ENCODE data around the gene TRIM39.

TRIM39 gene

GRCh38 chr6:30344191-30344867 is 17.6 kb downstream of the TRIM39 start:
- Histone ChIP-seq H3K27me3 (ENCODE audit: control insufficient read depth in 5 of 5, insufficient read depth in 4 of 5, low read length in 5 of 5) (no peaks in the 10 kb centered on the region), H3K4me1 (ENCODE audit: control insufficient read depth in 5 of 5, insufficient read depth in 5 of 5, low read length in 5 of 5) (peaks cover 0 to 12% (median 11%) of the 10 kb centered on the region in 5 donors), H3K4me3 (ENCODE audit: low read depth in 1 of 5, low read length in 5 of 5) (peak overlapping the region; percentile 36 to 90 (median 87)), H3K9me3 (ENCODE audit: control insufficient read depth in 5 of 5, low read length in 5 of 5) (no peaks in the 10 kb centered on the region), H3K9ac (ENCODE audit: low read length in 5 of 5) (peak overlapping the region in 4 of 5 donors; percentile 45 to 73 (median 70)), H3K27ac (ENCODE audit: low read depth, low read length) (peak overlapping the region; percentile 55), H3K36me3 (ENCODE audit: control insufficient read depth in 5 of 5, insufficient read depth in 5 of 5, low read length in 5 of 5) (peaks cover 10 to 44% (median 33%) of the 10 kb centered on the region in 5 donors)

- H3K27me3 ChIP-seq (ENCODE audit: control insufficient read depth in 5 of 5, insufficient read depth in 4 of 5, low read length in 5 of 5), result no peaks in the 10 kb centered on the region
These were observed 18.3 kb downstream of the TRIM39 start, which contains the start of gene RPP21 for GRCh38 chr6:30344868-30345671. TSS of gene RPP21 (plus strand) at chr6:30345156. CDS start at chr6:30345172, 16 bp downstream.

DNA sequence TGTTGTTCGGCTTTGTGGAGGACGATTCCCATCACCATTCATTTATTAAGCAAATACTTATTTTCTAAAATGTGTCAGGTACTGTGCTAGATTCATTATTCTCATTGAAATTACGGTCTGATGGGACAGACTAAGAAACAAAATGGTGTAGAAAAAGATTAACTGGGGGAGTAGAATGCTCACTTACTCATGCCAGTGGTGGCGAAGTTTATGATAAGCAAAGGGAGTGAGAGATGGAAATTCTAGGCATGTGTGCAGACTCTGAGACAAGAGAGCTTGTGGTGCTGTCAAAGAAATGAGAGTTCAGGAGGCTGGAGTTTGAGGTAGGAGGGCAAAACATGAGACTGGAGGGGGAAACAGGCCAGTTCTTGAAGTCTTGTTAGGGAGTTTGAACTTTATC is 19.1 kb downstream of the TRIM39 start:
- Histone ChIP-seq H3K9me3 (ENCODE audit: control insufficient read depth in 5 of 5, low read length in 5 of 5) (no peaks in the 10 kb centered on the region), H3K36me3 (ENCODE audit: control insufficient read depth in 5 of 5, insufficient read depth in 5 of 5, low read length in 5 of 5) (peaks cover 3 to 29% (median 20%) of the 10 kb centered on the region in 5 donors), H3K4me1 (ENCODE audit: control insufficient read depth in 5 of 5, insufficient read depth in 5 of 5, low read length in 5 of 5) (peaks cover 0 to 12% (median 11%) of the 10 kb centered on the region in 5 donors), H3K4me3 (ENCODE audit: low read depth in 1 of 5, low read length in 5 of 5) (peak overlapping the region in 4 of 5 donors; percentile 4 to 89 (median 84)), H3K27me3 (ENCODE audit: control insufficient read depth in 5 of 5, insufficient read depth in 4 of 5, low read length in 5 of 5) (no peaks in the 10 kb centered on the region), H3K9ac (ENCODE audit: low read length in 5 of 5) (peak overlapping the region in 3 of 5 donors; percentile 4 to 64 (median 52)), H3K27ac (ENCODE audit: low read depth, low read length) (no peak overlapping the region)

More at GRCh38 chr6:30344868-30345671, 18.3 kb downstream of the TRIM39 start, which contains the start of gene RPP21:
- Histone ChIP-seq H3K9ac (ENCODE audit: low read length in 5 of 5) (peak within 1 kb of the TSS in 4 of 5 donors; percentile 70 to 80 (median 72)), H3K4me1 (ENCODE audit: control insufficient read depth in 5 of 5, insufficient read depth in 5 of 5, low read length in 5 of 5) (peaks cover 0 to 12% (median 11%) of the 10 kb centered on the region in 5 donors), H3K9me3 (ENCODE audit: control insufficient read depth in 5 of 5, low read length in 5 of 5) (no peaks in the 10 kb centered on the region), H3K27ac (ENCODE audit: low read depth, low read length) (peak within 1 kb of the TSS; percentile 55), H3K4me3 (ENCODE audit: low read depth in 1 of 5, low read length in 5 of 5) (peak within 1 kb of the TSS; percentile 49 to 90 (median 87)), H3K36me3 (ENCODE audit: control insufficient read depth in 5 of 5, insufficient read depth in 5 of 5, low read length in 5 of 5) (peaks cover 8 to 37% (median 26%) of the 10 kb centered on the region in 5 donors)

DNA sequence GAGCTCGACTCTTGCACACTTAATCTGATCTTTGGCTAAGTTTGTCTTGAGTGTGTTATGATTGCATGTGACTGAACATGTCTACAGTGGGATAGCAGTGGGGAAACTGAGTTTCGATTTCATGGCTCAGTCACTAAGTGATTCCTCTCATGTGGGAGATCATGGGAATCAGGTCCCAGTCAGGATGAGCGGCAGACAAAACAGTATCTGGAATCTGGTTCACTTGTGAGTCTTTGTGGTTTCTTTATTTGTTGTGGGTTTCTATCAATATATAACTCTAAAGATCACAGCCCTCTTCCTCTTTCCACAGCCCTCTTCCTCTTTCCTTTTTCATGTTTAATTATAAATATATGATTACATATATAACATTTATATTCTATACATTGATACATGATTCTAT is 22.2 kb downstream of the TRIM39 start:
- no peak overlapping the region for H3K9ac ChIP-seq (ENCODE audit: low read length in 5 of 5)
- no peaks in the 10 kb centered on the region for H3K27me3 ChIP-seq (ENCODE audit: control insufficient read depth in 5 of 5, insufficient read depth in 4 of 5, low read length in 5 of 5)
- H3K4me1 ChIP-seq (ENCODE audit: control insufficient read depth in 5 of 5, insufficient read depth in 5 of 5, low read length in 5 of 5), result peaks cover 0 to 12% (median 11%) of the 10 kb centered on the region in 5 donors
- no peaks in the 10 kb centered on the region for H3K9me3 ChIP-seq (ENCODE audit: control insufficient read depth in 5 of 5, low read length in 5 of 5)
- peaks cover 0 to 10% (median 6%) of the 10 kb centered on the region in 5 donors for H3K36me3 ChIP-seq (ENCODE audit: control insufficient read depth in 5 of 5, insufficient read depth in 5 of 5, low read length in 5 of 5)
- no peak overlapping the region for H3K4me3 ChIP-seq (ENCODE audit: low read depth in 1 of 5, low read length in 5 of 5)
- H3K27ac ChIP-seq (ENCODE audit: low read depth, low read length), result no peak overlapping the region

GRCh38 chr6:30349421-30350177 is 22.9 kb downstream of the TRIM39 start:
- no peak overlapping the region for H3K9ac ChIP-seq (ENCODE audit: low read length in 5 of 5)
- no peaks in the 10 kb centered on the region for H3K9me3 ChIP-seq (ENCODE audit: control insufficient read depth in 5 of 5, low read length in 5 of 5)
- H3K4me3 ChIP-seq (ENCODE audit: low read depth in 1 of 5, low read length in 5 of 5), result no peak overlapping the region
- H3K36me3 ChIP-seq (ENCODE audit: control insufficient read depth in 5 of 5, insufficient read depth in 5 of 5, low read length in 5 of 5), result peaks cover 0 to 10% (median 6%) of the 10 kb centered on the region in 5 donors
- no peak overlapping the region for H3K27ac ChIP-seq (ENCODE audit: low read depth, low read length)
- no peaks in the 10 kb centered on the region for H3K27me3 ChIP-seq (ENCODE audit: control insufficient read depth in 5 of 5, insufficient read depth in 4 of 5, low read length in 5 of 5)
- H3K4me1 ChIP-seq (ENCODE audit: control insufficient read depth in 5 of 5, insufficient read depth in 5 of 5, low read length in 5 of 5), result peaks cover 0 to 11% (median 10%) of the 10 kb centered on the region in 5 donors

DNA sequence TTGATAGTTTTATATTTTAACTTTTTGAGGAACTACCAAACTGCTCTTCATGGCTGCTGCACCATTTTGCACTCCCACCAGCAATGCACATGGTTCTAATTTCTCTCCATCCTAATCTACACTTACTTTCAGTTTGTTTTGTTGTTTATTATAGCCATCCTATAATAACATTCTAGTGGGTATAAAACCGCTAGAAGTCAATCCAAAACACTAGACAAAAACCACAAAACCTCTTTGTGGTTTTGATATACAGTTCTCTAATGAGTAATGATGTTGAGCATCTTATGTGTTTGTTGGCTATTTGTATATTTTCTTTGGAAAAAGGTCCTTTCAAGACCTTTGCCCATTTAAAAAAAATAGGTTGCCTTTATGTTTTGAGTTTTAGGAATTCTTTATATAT is 23.8 kb downstream of the TRIM39 start:
- peaks cover 0 to 10% (median 6%) of the 10 kb centered on the region in 5 donors for H3K36me3 ChIP-seq (ENCODE audit: control insufficient read depth in 5 of 5, insufficient read depth in 5 of 5, low read length in 5 of 5)
- no peaks in the 10 kb centered on the region for H3K9me3 ChIP-seq (ENCODE audit: control insufficient read depth in 5 of 5, low read length in 5 of 5)
- H3K4me3 ChIP-seq (ENCODE audit: low read depth in 1 of 5, low read length in 5 of 5), result no peak overlapping the region
- H3K27me3 ChIP-seq (ENCODE audit: control insufficient read depth in 5 of 5, insufficient read depth in 4 of 5, low read length in 5 of 5), result peaks cover 0 to 5% (median 2%) of the 10 kb centered on the region in 5 donors
- peaks cover 0 to 7% (median 7%) of the 10 kb centered on the region in 5 donors for H3K4me1 ChIP-seq (ENCODE audit: control insufficient read depth in 5 of 5, insufficient read depth in 5 of 5, low read length in 5 of 5)
- no peak overlapping the region for H3K27ac ChIP-seq (ENCODE audit: low read depth, low read length)
- H3K9ac ChIP-seq (ENCODE audit: low read length in 5 of 5), result no peak overlapping the region

DNA sequence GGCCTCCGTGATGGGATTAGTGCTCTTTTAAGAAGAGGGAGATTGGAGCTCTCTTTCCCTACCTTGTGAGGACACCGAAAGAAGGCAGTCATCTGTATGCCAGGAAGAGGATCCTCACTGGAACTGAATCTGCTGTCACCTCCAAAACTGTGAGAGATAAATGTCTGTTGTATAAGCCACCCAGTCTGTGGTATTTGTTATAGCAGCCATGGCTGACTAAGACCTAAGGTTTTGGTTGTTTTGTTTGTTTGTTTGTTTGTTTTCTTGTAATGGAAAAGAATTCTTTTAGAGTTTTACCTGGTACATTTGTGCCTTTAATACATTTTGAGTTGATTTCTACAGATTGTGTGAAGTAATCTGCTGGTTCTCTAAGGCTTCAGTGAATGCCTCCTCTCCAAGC is 25.8 kb downstream of the TRIM39 start:
- H3K27ac ChIP-seq (ENCODE audit: low read depth, low read length), result no peak overlapping the region
- no peak overlapping the region for H3K9ac ChIP-seq (ENCODE audit: low read length in 5 of 5)
- H3K27me3 ChIP-seq (ENCODE audit: control insufficient read depth in 5 of 5, insufficient read depth in 4 of 5, low read length in 5 of 5), result peaks cover 0 to 15% (median 3%) of the 10 kb centered on the region in 5 donors
- no peak overlapping the region for H3K4me3 ChIP-seq (ENCODE audit: low read depth in 1 of 5, low read length in 5 of 5)
- peaks cover 0 to 1% (median 0%) of the 10 kb centered on the region in 5 donors for H3K36me3 ChIP-seq (ENCODE audit: control insufficient read depth in 5 of 5, insufficient read depth in 5 of 5, low read length in 5 of 5)
- H3K4me1 ChIP-seq (ENCODE audit: control insufficient read depth in 5 of 5, insufficient read depth in 5 of 5, low read length in 5 of 5), result peaks cover 0 to 2% (median 0%) of the 10 kb centered on the region in 5 donors
- no peaks in the 10 kb centered on the region for H3K9me3 ChIP-seq (ENCODE audit: control insufficient read depth in 5 of 5, low read length in 5 of 5)

GRCh38 chr6:30355281-30355680 is 28.6 kb downstream of the TRIM39 start:
- no peak overlapping the region for H3K9ac ChIP-seq (ENCODE audit: low read length in 5 of 5)
- no peak overlapping the region for H3K4me3 ChIP-seq (ENCODE audit: low read depth in 1 of 5, low read length in 5 of 5)
- no peak overlapping the region for H3K27ac ChIP-seq (ENCODE audit: low read depth, low read length)
- no peaks in the 10 kb centered on the region for H3K9me3 ChIP-seq (ENCODE audit: control insufficient read depth in 5 of 5, low read length in 5 of 5)
- no peaks in the 10 kb centered on the region for H3K36me3 ChIP-seq (ENCODE audit: control insufficient read depth in 5 of 5, insufficient read depth in 5 of 5, low read length in 5 of 5)
- peaks cover 0 to 8% (median 6%) of the 10 kb centered on the region in 5 donors for H3K4me1 ChIP-seq (ENCODE audit: control insufficient read depth in 5 of 5, insufficient read depth in 5 of 5, low read length in 5 of 5)
- H3K27me3 ChIP-seq (ENCODE audit: control insufficient read depth in 5 of 5, insufficient read depth in 4 of 5, low read length in 5 of 5), result peaks cover 13 to 41% (median 24%) of the 10 kb centered on the region in 5 donors

DNA sequence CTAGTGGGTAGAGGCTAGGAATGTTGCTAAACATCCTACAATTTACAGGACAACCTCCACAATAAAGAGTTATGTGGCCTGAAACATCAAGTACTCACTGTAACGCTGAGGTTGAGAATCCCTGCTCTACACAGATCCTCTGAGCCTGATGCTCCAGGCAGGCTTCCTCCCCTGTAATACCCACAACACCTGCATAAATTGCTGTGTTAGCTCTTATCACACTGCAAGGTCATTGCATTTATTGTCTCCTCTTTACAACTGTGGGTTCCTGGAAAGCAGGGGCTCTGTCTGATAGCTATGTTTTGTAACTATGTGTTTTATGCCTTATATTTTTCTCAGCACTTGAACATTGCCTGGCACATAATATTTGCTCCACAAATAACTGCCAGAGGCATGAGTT is 29.8 kb downstream of the TRIM39 start:
- Histone ChIP-seq H3K36me3 (ENCODE audit: control insufficient read depth in 5 of 5, insufficient read depth in 5 of 5, low read length in 5 of 5) (no peaks in the 10 kb centered on the region), H3K27me3 (ENCODE audit: control insufficient read depth in 5 of 5, insufficient read depth in 4 of 5, low read length in 5 of 5) (peaks cover 18 to 50% (median 25%) of the 10 kb centered on the region in 5 donors), H3K4me1 (ENCODE audit: control insufficient read depth in 5 of 5, insufficient read depth in 5 of 5, low read length in 5 of 5) (peaks cover 0 to 8% (median 6%) of the 10 kb centered on the region in 5 donors), H3K9ac (ENCODE audit: low read length in 5 of 5) (no peak overlapping the region), H3K4me3 (ENCODE audit: low read depth in 1 of 5, low read length in 5 of 5) (no peak overlapping the region), H3K27ac (ENCODE audit: low read depth, low read length) (no peak overlapping the region), H3K9me3 (ENCODE audit: control insufficient read depth in 5 of 5, low read length in 5 of 5) (no peaks in the 10 kb centered on the region)

All from subcutaneous abdominal adipose tissue (tissue), 5 donors.